Adrenal gland (tissue), 12 donors: ENCODE measurements around the gene SASS6. TPM values are rescaled to one million over a fixed set of nuclear protein-coding genes. Genes with fewer than 3 reads are reported as not detected.

Experiments
- DNase-seq, 7 donors: peaks; one replicate each; pipeline ENCODE4 v3.0.0-alpha.2; 2019 to 2020
- H3K27ac ChIP-seq, 5 donors: fragments of 200-600 bp; sonication (generic) in 4 of 5; 1 replicate in 3 of 5; 2 replicates in 2 of 5; pipeline versions ENCODE4 v1.5.1 to v1.8.0; 2016 to 2020; ENCODE audit warnings: mild to moderate bottlenecking in 1 of 5
- H3K27me3 ChIP-seq: fragments of 200-600 bp; 2 replicates; pipeline ENCODE4 v1.8.0; 2021
- H3K36me3 ChIP-seq, 2 donors: fragments of 200-600 bp; replicated peaks in 1 of 2; 1 replicate in 1 of 2; 2 replicates in 1 of 2; pipeline versions ENCODE4 v1.5.1 to v1.8.0; 2018 to 2022
- H3K4me1 ChIP-seq, 2 donors: fragments of 200-600 bp; replicated peaks in 1 of 2; 1 replicate in 1 of 2; 2 replicates in 1 of 2; pipeline versions ENCODE4 v1.5.1 to v1.8.0; 2018 to 2021
- H3K4me3 ChIP-seq, 4 donors: fragments of 200-600 bp; sonication (generic) in 3 of 4; one replicate each; pipeline ENCODE4 v1.5.1; 2016 to 2018
- H3K9me3 ChIP-seq, 3 donors: fragments of 200-600 bp; sonication (generic) in 1 of 3; replicated peaks in 1 of 3; 1 replicate in 2 of 3; 2 replicates in 1 of 3; pipeline versions ENCODE4 v1.5.1 to v1.8.0; 2016 to 2021
- POLR2A ChIP-seq, 2 donors: fragments of 450-650 bp; IDR thresholded peaks; one replicate each; pipeline ENCODE4 v1.6.1; 2017; ENCODE audit warnings: antibody characterized with exemption in 2 of 2, mild to moderate bottlenecking in 2 of 2, moderate library complexity in 1 of 2
- WGBS, 4 donors: extraction: QIAGEN DNeasy Blood & Tissue Kit in 2 of 4; methylation state at CpG; one replicate each; pipeline versions ENCODE4 v1.1.5 to v1.1.7; 2013 to 2017; 5-methylcytosine and 5-hydroxymethylcytosine counted together
- intact Hi-C, 2 donors: fragments of 100-400 bp; cut with DNase I; formaldehyde crosslinking; loops; one replicate each; pipeline versions ENCODE4 v1.14.1 to v1.15.0; 2022 to 2023
- polyA plus RNA-seq, 3 donors: library from polyadenylated mRNA; stranded (reverse); fragments of 200-250 nt in 2 of 3; fragments of 350-450 nt in 1 of 3; fragmentation: Illumina TruSeq in 1 of 3; extraction: RNeasy Lipid Tissue Mini Kit (QIAGEN cat#74804) in 1 of 3; gene quantifications; one replicate each; pipeline ENCODE4 v1.2.3, GENCODE V29; 2013 to 2014
- total RNA-seq, 9 donors: library from RNA; depleted of rRNA in 4 of 9; stranded (reverse); fragments of >200 nt in 4 of 9; fragments of 120-200 nt in 1 of 9; fragmentation: NEBNext Ultra II Directional in 1 of 9; extraction: Animal tissue kit (Norgen Biotek cat#: 25700) in 1 of 9; gene quantifications; one replicate each; pipeline versions ENCODE4 v1.1.0 to v1.2.4, GENCODE V29; 2013 to 2023
- TF ChIP-seq, protein P1 (sequence below), 6 experiments: fragments of 450-650 bp in 4 of 6; fragments of 200-600 bp in 2 of 6; sonication (generic) in 1 of 6; IDR thresholded peaks; 1 replicate in 5 of 6; 2 replicates in 1 of 6; pipeline versions ENCODE4 v1.5.1 to v1.8.0; 2016 to 2021; ENCODE audit warnings: antibody characterized with exemption in 6 of 6, mild to moderate bottlenecking in 2 of 6, moderate library complexity in 1 of 6
- donor health status: healthy with polysubstance abuse.
- donor health status: Bipolar disorder and iron deficiency.
- donor health status: DM: yes; HTN: yes; CAD: no.
- donor health status: DM: no; HTN: no; CAD: no.
- donor health status: DM: no; HTN: no; CAD: no.
- donor health status: DM: yes; HTN: yes; CAD: no.

SASS6 gene
- total and polyA plus RNA-seq, 12 donors: 1.1 to 4.5 (median 3.0) TPM

GRCh38 chr1:100076319-100076718 lies 56.4 kb downstream of the SASS6 start:
- no peak for TF ChIP-seq POLR2A (IDR thresholded peaks at IDR 0.05)
- TF ChIP-seq, protein P1, sequence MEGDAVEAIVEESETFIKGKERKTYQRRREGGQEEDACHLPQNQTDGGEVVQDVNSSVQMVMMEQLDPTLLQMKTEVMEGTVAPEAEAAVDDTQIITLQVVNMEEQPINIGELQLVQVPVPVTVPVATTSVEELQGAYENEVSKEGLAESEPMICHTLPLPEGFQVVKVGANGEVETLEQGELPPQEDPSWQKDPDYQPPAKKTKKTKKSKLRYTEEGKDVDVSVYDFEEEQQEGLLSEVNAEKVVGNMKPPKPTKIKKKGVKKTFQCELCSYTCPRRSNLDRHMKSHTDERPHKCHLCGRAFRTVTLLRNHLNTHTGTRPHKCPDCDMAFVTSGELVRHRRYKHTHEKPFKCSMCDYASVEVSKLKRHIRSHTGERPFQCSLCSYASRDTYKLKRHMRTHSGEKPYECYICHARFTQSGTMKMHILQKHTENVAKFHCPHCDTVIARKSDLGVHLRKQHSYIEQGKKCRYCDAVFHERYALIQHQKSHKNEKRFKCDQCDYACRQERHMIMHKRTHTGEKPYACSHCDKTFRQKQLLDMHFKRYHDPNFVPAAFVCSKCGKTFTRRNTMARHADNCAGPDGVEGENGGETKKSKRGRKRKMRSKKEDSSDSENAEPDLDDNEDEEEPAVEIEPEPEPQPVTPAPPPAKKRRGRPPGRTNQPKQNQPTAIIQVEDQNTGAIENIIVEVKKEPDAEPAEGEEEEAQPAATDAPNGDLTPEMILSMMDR (IDR thresholded peaks at IDR 0.05): no peak
- H3K9me3 ChIP-seq: no peaks in the 10 kb centered on the region
- no peak for DNase-seq
- WGBS, 4 donors: 83 to 90% (median 85%) methylated on average over 2 of the region's 2 CpGs
- intact Hi-C loops: no loop called here
- H3K4me3 ChIP-seq: no peak overlapping the region
- H3K36me3 ChIP-seq: peaks cover 0 to 41% of the 10 kb centered on the region in 2 donors
- H3K4me1 ChIP-seq: peaks cover 4 to 19% of the 10 kb centered on the region in 2 donors
- H3K27ac ChIP-seq: no peak overlapping the region
- H3K27me3 ChIP-seq: no peaks in the 10 kb centered on the region

DNA sequence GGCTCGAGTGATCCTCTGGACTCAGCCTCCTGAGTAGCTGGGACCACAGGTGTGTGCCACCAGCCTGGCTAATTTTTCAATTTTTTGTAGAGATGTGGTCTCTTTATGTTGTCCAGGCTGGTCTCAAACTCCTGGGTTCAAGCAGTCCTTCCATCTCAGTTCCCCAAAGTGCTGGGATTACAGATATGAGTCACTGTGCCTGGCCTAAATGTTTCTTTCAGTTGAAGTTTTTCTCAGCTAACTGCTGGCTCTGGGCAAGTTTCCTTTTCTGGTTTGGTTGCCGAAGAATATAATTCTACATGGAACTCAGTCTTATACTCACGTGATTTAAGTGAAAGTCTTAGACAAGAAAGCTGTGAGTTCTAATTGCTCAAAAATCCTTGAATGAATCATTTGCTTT lies 57.0 kb downstream of the SASS6 start:
- H3K9me3 ChIP-seq: no peaks in the 10 kb centered on the region
- H3K27ac ChIP-seq: no peak overlapping the region
- H3K4me1 ChIP-seq: peaks cover 4 to 19% of the 10 kb centered on the region in 2 donors
- TF ChIP-seq, protein P1 (IDR thresholded peaks at IDR 0.05): no peak
- no peak for TF ChIP-seq POLR2A (IDR thresholded peaks at IDR 0.05)
- H3K4me3 ChIP-seq: no peak overlapping the region
- WGBS, 4 donors: 68 to 86% (median 84%) methylated on average over 3 of the region's 3 CpGs
- H3K36me3 ChIP-seq: peaks cover 0 to 43% of the 10 kb centered on the region in 2 donors
- intact Hi-C loops: no loop called here
- DNase-seq: no peak
- H3K27me3 ChIP-seq: no peaks in the 10 kb centered on the region

DNA sequence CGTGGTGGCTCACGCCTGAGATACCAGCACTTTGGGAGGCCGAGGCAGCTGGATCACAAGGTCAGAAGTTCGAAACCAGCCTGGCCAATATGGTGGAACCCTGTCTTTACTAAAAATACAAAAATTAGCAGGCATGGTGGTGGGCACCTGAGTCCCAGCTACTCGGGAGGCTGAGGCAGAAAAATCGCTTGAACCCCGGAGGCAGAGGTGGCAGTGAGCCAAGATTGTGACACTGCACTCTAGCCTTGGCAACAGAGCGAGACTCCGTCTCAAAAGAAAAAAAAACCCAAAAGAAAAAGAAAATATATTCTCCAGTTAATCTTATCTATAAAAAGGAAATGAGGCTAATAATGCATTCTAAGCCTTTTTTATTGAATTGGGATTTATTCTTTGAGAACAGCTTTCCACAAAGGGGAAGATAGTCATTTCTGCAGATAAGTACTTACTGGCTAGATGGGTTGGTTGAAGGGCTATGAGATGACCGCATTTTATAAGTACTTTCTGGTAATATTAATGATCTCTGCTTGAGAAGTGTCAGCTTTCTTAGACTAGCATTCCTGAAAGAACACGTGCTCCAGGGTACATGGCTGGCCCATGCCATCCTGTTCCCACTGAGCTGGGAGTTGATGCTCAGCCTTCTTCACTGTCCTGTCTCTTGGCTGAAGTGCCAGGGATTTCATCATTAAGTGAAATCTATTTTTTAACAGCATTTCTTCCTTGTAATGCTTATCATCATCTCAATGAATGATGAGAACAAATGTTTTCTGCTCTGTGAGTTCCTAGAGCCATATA lies 57.9 kb downstream of the SASS6 start:
- H3K9me3 ChIP-seq: no peaks in the 10 kb centered on the region
- WGBS, 4 donors: 62 to 74% (median 69%) methylated on average over 11 of the region's 11 CpGs
- H3K27me3 ChIP-seq: no peaks in the 10 kb centered on the region
- TF ChIP-seq POLR2A (IDR thresholded peaks at IDR 0.05): no peak
- TF ChIP-seq, protein P1 (IDR thresholded peaks at IDR 0.05): no peak
- peaks cover 4 to 19% of the 10 kb centered on the region in 2 donors for H3K4me1 ChIP-seq
- H3K36me3 ChIP-seq: peaks cover 0 to 42% of the 10 kb centered on the region in 2 donors
- H3K27ac ChIP-seq: no peak overlapping the region
- H3K4me3 ChIP-seq: no peak overlapping the region
- no peak for DNase-seq
- intact Hi-C loops: no loop called here

DNA sequence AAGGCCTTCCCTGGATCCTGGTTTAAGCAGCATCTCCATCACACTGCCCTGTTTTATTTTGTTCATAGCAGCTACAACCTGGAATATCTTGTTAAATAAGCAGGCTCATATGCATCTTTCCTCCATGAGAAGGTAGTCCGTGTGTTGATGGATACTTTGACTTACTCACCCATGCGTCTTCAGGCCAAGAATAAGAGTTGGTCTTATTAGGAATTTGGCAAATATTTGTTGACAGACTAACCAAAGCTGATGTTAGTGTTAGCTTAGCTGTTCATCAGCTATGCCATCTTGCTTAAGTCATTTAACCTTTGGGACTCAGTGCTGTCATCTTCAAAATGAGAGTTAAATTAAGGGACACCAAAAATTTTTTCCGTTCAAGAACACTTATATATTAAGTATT lies 59.2 kb downstream of the SASS6 start:
- no peak overlapping the region for H3K4me3 ChIP-seq
- peaks cover 4 to 19% of the 10 kb centered on the region in 2 donors for H3K4me1 ChIP-seq
- no peaks in the 10 kb centered on the region for H3K9me3 ChIP-seq
- H3K27ac ChIP-seq: no peak overlapping the region
- H3K27me3 ChIP-seq: no peaks in the 10 kb centered on the region
- WGBS, 4 donors: 90 to 99% (median 94%) methylated on average over 3 of the region's 3 CpGs
- DNase-seq: no peak
- intact Hi-C loops: no loop called here
- TF ChIP-seq, protein P1 (IDR thresholded peaks at IDR 0.05): no peak
- TF ChIP-seq POLR2A (IDR thresholded peaks at IDR 0.05): no peak
- peaks cover 0 to 47% of the 10 kb centered on the region in 2 donors for H3K36me3 ChIP-seq
